PC-9 (cell line): ENCODE results near the gene ANKRD36.
"Not testable (repeated sequence)": the region's sequence is repeated elsewhere in the genome, so short reads cannot be mapped to it uniquely, and the experiment has no call there.

ENCODE experiments used
- EZH2 ChIP-seq: fragments of 200-600 bp; sonication (generic); IDR thresholded peaks from 2 replicates; pipeline ENCODE4 v1.8.0; 2017; ENCODE audit warnings: antibody characterized with exemption, low read depth
- TF ChIP-seq, protein P1 (sequence below): fragments of 200-600 bp; sonication (generic); conservative IDR thresholded peaks from 2 replicates; pipeline ENCODE4 v1.6.1; 2017; ENCODE audit warnings: mixed run types, antibody characterized with exemption, mild to moderate bottlenecking, moderate library complexity

DNA sequence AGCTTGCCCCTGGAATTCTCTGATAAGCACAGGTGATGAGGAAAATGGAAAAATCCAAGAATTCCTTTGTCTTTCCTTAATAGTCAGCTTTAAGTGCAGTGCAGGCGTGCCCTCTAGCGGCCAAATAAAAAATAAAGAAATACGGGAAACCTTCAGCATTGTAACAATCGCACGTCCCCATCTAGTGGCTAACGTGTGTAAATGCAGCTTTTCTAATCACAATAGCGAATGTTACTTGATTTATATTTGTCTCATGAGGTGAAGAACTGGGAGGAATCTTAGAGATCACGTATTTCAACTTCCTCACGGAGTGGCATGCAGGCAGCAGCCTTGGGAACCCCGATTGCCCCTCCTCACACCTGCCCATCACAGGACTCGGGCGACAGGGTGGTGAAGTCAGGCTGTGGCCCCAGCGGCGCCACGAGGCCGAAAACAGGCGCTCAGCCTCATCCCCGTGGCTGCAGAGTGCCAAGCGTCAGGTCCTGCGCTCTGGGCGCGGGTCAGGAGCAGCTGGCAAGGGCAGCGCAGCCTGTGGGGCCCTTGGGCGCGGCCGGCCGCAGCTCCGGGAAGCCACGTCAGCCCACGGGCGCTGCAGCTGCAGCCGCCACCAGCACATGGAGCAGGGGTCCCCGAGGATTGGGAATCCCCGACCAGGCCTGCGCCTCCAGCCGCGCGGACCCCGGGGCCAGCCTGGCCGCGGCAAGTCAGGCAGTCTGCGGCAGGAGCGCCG, 468 bp upstream of the ANKRD36 start:
- TF ChIP-seq, protein P1, sequence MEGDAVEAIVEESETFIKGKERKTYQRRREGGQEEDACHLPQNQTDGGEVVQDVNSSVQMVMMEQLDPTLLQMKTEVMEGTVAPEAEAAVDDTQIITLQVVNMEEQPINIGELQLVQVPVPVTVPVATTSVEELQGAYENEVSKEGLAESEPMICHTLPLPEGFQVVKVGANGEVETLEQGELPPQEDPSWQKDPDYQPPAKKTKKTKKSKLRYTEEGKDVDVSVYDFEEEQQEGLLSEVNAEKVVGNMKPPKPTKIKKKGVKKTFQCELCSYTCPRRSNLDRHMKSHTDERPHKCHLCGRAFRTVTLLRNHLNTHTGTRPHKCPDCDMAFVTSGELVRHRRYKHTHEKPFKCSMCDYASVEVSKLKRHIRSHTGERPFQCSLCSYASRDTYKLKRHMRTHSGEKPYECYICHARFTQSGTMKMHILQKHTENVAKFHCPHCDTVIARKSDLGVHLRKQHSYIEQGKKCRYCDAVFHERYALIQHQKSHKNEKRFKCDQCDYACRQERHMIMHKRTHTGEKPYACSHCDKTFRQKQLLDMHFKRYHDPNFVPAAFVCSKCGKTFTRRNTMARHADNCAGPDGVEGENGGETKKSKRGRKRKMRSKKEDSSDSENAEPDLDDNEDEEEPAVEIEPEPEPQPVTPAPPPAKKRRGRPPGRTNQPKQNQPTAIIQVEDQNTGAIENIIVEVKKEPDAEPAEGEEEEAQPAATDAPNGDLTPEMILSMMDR, result peak; percentile 99
- not testable (repeated sequence) for TF ChIP-seq EZH2
